HG02678 (cell line): ENCODE measurements around the gene SYDE1.
"Not testable (repeated sequence)": the region's sequence is repeated elsewhere in the genome, so short reads cannot be mapped to it uniquely, and the experiment has no call there.

Source experiments
- ATAC-seq: cut with Tn5 transposase; IDR thresholded peaks from one replicate; pipeline ENCODE4 v1.9.1; 2021; ENCODE audit warnings: mild to moderate bottlenecking, moderate library complexity; ENCODE audit not compliant: unreplicated experiment

SYDE1 gene, protein sequence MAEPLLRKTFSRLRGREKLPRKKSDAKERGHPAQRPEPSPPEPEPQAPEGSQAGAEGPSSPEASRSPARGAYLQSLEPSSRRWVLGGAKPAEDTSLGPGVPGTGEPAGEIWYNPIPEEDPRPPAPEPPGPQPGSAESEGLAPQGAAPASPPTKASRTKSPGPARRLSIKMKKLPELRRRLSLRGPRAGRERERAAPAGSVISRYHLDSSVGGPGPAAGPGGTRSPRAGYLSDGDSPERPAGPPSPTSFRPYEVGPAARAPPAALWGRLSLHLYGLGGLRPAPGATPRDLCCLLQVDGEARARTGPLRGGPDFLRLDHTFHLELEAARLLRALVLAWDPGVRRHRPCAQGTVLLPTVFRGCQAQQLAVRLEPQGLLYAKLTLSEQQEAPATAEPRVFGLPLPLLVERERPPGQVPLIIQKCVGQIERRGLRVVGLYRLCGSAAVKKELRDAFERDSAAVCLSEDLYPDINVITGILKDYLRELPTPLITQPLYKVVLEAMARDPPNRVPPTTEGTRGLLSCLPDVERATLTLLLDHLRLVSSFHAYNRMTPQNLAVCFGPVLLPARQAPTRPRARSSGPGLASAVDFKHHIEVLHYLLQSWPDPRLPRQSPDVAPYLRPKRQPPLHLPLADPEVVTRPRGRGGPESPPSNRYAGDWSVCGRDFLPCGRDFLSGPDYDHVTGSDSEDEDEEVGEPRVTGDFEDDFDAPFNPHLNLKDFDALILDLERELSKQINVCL

DNA sequence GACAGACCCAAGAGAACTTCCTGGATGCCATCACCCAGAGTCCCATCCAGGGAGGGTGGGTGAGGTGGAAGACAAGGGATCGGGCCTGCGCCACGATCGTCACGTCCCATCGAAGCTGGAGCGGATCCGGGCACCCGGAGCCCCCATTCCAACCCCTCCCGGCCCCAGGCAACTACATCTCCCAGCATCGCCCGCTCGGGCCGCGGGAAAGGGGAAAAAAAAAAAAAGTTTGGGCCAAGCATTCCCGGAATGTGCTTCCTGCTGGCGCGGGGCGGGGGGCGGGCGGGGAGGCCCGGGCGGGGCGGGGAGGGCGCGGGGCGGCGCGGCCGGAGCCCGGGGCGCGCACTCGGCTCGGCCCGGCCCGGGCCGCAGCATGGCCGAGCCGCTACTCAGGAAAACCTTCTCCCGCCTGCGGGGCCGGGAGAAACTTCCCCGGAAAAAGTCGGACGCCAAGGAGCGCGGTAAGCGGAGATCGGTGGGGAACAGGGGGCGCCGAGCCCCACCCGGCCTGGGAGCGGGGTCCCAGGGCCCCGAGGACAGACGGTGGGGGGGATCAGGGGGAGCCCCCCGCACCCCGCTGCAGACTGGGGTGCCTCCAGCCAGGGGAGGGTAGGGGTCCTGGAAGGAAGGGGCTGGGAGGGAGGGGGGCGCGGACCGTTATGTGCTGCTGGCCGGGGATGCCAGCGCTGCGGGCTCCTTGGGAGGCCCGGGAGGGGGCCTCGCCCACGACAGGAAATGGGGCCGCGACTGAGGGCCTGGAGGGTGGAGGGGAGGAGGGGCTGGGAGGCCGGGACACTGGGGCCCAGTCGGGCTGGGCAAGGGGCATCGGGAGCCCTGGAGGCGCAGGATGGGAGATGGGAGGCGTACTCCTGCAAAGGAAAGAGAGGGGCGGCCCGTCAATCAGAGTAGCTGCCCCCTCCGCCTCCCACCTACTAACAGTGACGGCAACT lies at the start of gene SYDE1:
SYDE1 (plus strand) TSS at position 341 of the 950 bp plus-strand sequence; CDS start at position 374, 33 bp downstream.
- no peak for ATAC-seq

DNA sequence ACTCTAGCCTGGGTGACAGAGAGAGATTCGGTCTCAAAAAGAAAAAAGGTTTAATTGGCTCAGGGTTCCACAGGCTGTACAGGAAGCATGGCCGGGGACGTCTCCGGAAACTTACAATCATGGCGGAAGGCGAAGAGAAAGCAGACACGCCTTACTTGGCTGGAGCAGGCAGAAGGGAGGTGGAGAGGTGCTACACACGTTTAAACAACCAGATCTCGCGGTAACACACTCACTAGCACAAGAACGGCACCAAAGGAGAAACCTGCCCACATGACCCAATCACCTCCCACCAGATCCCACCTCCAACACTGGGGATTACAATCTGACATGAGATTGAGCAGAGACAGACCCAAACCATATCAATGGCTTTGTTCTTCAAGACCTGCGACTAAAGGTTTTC lies 45.2 kb upstream of the SYDE1 start:
- ATAC-seq = no peak

DNA sequence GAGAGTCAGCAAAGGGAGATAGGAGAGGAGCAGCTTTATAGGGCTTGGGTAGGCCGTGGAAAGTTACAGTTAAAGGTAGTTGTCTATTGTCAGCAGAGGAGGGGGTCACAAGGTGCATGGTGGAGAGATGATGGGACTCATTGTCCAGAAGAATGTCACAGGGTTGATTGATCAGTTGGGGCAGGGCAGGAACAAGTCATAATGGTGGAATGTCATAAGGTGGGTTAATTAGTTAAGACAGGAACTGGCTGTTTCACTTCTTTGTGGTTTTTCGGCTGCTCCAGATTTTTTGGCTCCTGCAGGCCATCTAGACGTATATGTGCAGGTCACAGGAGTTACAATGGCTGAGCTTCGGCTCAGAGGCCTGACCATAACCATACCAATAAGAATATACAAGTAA lies 36.8 kb upstream of the SYDE1 start:
- not testable (repeated sequence) for ATAC-seq

DNA sequence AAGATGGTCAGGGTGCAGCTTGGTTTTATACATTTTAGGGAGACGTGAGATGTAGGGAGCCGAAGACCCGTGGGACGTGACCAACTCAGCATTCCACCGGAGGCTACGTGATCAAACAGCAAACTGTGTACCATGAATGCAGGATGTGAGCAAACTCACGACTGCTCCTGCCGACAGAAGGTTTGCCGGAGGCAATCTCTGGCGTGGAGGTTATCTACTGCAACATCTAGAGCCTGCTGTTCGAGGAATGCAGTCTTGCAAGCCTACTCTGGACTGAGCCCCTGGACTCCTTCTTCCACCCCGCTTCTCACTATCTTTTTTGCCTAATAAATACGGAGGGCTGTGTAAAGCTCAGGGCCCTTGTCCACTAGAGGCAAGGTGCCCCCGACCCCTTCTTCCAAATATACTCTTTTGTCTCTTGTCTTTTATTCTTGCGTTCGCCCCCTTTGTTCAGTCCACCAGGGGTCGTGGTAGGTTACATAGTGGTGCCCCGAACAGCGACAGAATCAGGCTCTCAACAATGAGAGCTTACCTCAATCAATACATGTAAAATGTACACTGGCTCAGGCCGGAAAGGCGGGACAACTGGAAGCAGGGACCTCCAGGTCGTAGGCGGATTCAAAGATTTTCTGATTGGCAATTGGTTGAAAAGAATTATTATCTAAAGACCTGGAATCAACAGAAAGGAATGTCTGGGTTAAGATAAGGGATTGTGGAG lies 34.1 kb upstream of the SYDE1 start:
- ATAC-seq = no peak

DNA sequence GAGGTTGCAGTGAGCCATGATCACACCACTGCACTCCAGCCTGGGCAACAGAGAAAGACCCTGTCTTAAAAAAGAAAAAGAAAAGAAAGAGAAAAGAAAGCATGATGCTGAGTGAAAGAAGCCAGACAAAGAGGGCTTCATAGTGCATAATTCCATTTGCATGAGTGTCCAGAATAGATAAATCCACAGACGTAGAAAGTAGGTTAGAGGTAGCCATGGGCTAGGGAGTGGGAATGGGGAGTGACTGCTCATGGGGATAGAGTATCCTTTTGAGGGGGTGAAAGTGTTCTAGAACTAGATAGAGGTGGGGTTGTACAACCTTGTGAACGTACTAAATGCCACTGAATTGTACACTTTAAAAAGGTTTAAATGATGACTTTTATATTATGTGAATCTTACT lies 32.8 kb upstream of the SYDE1 start:
- ATAC-seq = no peak

DNA sequence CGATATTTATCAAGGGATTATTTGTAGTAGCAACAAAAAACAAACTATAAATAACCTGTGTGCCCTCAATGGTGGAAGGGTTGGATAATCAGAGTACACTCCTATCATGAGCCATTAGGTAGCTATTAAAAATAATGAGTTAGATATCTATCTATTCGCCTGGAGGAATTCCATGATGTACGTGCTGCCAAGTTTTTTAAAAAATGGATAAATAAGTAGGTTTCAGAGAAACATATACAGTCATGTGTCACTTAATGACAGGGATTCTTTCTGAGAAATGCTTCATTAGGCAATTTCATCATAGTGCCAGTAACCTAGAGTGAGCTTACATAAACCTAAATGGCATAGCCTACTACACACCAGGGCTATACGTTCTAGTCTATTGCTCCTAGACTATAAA lies 31.4 kb upstream of the SYDE1 start:
- no peak for ATAC-seq

DNA sequence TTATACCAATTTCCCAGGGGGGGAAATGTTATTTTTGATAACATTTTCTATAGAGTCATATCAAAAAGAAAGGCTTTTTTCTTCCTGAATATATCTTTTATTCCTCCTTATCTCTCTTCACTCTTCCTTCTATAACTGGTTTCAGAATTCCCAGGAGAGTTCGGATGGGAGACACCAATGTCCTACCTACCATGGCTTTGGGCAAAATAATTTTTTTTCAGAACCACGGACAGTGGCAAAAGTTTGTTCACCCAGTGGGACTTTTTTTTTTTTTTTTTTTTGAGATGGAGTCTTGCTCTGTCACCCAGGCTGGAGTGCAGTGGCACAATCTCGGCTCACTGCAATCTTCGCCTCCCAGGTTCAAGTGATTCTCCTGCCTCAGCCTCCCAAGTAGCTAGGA lies 27.2 kb upstream of the SYDE1 start:
- ATAC-seq = not testable (repeated sequence)

DNA sequence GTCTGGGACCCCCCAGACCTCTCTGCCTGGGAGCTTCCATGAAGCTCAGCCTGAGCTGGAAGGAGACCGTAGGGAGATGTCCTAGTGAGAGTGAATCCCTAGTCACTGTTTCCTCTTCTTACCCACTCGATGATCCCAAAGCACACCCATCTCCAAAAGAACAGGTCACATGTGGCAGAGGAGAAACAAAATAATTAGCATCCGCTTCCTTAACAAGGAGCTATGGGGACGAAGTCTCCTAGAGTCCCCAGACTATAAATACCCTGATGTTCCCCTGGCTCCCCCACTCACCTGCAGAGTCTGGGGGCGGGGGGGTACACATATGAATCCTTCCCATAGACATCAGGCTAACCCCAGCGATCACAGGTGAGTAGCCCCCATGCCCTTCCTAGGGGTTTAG lies 25.3 kb upstream of the SYDE1 start, which contains the start of gene OR1I1:
OR1I1 (plus strand) TSS at position 301 of the 400 bp plus-strand sequence. CDS start 4,855 bp downstream, outside the sequence.
- no peak for ATAC-seq

DNA sequence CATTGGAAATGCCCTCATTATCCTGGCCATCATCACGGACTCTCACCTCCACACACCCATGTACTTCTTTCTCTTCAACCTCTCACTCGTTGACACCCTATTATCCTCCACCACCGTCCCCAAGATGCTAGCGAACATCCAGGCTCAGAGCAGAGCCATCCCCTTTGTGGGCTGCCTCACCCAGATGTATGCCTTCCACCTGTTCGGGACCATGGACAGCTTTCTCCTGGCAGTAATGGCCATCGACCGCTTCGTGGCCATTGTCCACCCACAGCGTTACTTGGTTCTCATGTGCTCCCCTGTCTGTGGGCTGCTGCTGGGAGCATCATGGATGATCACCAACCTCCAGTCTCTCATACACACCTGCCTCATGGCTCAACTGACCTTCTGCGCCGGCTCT lies 20.0 kb upstream of the SYDE1 start:
- ATAC-seq = no peak

DNA sequence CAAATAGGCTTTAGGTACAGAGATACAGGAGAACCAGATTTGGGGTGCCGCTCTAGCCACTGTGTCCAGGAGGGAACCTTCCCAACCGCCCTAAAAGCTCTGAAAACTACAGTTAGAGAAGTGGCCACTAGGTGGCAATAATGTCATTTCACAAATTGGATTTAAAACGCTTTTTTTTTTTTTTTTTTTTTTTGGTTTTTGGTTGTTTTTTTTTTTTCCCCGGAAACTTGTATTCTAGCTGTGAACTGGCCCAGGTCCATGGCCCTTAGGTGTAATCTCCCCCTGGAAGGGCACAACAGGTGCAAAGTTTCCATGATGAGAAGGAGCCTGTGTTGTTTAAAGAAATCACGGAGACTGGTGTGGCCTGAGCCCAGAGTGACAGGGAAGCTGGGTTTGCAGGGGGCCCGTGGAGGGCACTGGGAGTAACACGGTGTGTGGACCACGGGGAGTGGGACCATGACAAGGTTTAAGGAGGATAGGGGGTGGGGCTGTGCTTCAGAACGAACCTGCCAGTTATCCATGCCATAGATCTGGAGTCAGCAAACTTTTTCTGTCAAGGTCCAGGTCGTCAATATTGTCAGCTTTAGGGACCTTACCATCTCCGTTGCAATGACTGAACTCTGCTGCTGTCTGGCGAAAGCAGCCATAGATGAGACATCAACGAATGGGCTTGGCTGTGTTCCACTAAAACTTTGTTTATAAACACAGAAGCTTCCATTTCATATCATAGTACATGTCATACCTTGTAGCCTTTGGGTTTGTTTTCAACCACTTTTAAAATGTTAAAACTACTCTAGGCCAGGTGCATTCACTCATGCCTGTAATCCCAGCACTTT lies 15.1 kb upstream of the SYDE1 start:
- no peak for ATAC-seq

DNA sequence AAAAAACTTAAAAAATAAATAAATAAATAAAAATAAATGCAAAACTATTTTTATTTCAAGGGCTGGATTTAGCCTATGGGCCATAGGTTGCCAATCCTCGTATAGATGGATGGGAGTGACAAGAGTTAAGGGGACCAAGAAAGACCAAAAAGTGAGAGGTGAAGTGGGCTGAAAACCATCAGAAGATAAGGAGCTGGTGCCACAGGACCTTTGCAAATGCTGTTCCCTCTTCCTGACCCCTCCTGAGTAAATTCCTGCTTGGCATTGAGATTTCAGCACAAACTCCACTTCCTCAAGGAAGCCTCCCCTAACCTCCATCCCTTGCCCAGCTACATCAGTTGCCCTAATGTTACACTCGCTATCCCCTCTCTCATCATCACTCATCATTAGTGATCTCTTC lies 14.2 kb upstream of the SYDE1 start:
- no peak for ATAC-seq

DNA sequence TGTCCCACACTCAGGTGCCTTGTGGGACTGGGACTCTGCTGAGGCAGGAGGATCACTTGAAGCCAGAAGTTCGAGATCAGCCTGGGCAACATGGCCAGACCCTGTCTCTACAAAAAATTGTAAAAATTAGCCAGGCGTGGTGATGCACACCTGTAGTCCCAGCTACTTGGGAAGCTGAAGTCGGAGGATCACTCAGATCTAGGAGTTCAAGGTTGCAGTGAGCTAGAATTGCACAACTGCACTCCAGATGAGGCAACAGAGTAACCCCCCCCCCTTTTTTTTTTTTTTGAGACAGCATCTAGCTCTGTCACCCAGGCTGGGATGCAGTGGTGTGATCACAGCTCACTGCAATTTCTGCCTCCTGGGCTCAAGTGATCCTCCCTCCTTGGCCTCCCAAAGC lies 11.0 kb upstream of the SYDE1 start:
- no peak for ATAC-seq

DNA sequence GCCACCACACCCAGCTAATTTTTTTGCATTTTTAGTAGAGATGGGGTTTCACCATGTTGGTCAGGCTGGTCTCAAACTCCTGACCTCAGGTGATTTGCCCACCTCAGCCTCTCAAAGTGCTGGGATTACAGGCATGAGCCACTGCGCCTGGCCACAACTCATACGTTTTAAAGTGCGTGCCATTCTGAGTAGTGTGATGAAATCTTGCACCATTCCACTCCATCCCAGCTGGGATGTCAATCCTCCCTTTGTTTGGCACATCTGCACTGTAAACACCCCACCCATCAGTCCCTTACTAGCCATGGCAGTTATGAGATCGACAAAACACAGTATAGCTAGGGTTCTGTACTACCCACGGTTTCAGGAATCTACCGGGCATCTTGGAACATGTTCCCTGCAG lies 9.2 kb upstream of the SYDE1 start:
- not testable (repeated sequence) for ATAC-seq

DNA sequence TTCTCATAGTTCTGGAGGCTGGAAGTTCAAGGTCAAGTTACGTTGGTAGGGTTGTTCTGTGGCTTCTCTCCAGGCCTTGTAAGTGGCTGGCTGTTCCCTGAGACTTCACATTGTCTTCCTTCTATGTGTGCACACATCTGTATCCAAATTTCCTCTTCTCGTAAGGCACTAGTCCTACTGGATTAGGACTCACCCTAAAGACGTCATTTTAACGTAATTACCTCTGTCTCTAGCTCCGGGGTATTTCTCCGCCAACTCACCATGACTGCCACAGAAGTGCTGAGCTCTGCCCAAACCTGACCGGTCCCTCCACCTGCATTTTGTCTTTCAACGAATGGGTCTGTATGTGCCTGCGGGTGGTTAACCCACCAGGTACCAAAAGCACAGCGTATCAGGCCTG lies 8.7 kb upstream of the SYDE1 start:
- no peak for ATAC-seq

DNA sequence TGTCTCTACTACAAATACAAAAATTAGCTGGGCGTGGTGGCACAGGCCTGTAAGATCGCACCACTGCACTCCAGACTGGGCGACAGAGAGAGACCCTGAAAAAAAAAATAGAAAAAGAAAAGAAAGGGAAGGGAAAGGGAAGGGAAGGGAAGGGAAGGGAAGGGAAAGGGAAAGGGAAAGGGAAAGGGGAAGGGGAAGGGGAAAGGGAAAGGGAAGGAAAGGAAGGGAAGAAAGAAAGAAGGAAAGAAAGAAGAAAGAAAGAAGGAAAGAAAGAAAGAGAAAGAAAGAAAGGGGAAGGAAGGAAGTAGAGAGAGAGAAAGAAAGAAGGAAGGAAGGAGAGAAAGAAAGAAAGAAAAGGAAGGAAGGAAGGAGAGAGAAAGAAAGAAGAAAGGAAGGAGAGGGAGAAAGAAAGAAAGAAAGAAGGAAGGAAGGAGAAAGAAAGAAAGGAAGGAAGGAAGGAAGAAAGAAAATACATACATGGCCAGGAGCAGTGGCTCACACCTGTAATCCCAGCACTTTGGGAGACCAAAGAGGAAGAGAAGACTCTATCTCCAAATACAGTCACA lies 8.1 kb upstream of the SYDE1 start:
- no peak for ATAC-seq

DNA sequence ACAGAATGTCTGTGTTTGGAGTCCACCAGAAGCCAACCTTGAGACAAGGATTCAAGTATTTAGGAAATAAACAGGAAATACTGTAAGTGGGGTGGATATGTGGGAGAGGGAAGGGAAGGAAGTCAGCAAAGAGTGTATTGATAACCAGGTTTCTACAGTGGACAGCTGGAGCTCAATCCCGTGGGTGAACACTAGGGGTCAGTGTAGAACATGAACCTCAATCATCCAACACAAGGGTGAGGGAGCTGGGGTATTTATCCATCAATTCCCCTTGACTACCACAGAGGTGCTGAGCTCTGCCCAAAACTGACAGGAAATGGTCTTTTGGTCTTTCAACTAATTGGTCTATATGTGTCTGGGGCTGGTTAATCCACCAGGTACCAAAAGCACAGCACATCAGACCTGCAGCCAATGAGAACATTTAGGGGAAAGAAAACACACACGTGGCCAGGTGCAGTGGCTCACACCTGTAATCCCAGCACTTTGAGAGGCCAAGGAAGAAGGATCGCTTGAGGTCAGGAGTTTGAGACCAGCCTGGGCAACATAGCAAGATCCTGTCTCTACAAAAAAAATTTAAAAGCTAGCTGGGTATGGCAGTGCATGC lies 5.6 kb upstream of the SYDE1 start:
- ATAC-seq = no peak

DNA sequence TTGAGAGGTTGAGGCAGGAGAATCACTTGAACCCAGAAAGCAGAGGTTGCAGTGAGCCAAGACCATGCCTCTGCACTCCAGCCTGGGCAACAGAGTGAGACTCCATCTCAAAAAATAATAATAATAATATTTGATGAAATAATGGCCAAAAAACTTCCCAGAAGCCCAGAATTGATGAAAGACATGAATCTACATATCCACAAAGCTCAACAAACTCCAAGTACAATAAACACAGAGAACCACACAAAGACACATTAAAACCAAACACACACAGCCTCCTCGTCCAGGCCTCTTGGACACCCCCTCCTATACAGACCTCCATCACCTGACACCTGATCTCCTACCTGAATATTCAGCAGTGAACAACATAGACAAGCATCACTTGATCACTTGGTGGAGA lies 3.2 kb upstream of the SYDE1 start:
- no peak for ATAC-seq

DNA sequence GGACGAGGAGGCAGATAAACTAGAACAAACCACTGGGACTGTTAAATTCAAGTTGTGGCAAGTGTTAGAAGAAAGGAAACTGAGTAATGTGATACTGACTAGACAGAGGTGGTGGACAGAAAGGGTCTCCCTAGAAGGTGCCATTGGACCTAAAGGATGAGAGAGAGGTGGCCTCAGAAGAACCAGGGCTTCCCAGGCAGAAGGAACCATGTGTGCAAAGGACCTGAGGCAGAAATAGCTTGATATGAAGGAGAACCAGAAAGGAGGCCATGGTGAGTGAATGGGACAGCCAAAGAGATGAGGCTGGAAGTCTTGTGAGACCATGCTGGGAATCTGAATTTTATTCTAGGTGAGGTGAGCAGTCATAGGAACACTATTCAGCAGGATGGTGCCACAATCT lies 2.8 kb upstream of the SYDE1 start:
- ATAC-seq = no peak

DNA sequence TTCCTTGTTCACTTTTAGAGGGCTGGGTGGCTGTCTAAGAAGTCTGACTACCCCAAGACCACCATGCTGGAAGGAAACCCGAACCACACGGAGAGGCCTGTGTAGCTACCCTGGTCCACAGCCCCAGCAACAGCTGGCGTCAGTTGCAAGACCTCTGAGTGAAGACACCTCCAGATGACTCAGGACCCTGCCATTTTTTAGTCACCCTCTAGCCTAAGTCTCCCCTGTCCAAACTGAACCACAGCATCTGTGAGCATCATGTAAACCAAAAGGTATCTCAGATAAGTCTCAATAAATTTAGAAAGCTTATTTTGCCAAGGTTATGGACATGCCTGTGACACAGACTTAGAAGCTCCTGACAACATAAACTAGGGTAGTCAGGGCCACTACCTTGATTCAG lies 2.2 kb upstream of the SYDE1 start:
- ATAC-seq = no peak
